Stimulated activated CD8-positive, alpha-beta memory T cell treated with anti-CD3 and anti-CD28 coated beads, Interleukin-12 subunit alpha, Interleukin-12 subunit beta, amount 100 ng/mL, for 4 hours (primary cell): ENCODE data around the gene PEX1.
"Not testable (repeated sequence)": the region's sequence is repeated elsewhere in the genome, so short reads cannot be mapped to it uniquely, and the experiment has no call there.

Source experiments
- DNase-seq: peaks from one replicate; pipeline ENCODE4 v3.0.0-alpha.2; 2020; ENCODE audit warnings: low read depth

The PEX1 gene

DNA sequence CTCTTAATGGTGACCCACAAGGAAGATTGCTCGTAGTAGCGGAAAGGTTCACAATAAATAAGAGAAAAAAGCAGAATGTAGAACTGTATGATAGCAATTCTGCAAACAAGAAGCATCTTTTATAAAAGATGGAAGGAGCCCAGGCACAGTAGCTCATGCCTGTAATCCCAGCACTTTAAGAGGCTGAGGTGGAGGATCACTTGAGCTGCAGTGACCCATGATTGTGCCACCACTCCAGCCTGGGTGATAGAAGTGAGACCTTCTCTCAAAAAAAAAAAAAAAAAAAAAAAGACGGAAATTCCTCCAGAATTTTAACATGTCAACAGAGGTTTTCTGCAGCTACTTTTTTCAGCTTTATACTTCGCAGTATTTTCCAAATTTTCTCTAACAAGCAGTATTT is 67.8 kb downstream of the PEX1 start:
- DNase-seq, result no peak

DNA sequence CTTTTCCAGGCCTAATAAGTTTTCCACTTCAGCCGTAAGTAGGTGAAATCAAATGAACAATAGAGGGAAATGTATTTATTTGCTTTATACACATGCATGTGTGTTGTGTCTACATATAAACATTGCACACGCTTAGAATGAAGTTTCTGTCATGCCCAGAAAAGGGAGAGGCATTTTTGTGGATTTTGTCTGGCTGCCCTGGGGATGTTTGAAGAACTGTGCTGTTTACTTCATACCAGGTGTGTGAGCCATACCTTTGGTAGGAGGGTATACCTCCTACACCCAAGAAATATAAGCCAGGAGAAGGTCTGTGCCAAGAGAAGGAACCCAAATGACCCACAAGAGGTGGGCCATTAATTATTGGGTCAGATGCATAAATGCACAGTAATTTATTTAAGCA is 68.2 kb downstream of the PEX1 start:
- DNase-seq, result no peak

DNA sequence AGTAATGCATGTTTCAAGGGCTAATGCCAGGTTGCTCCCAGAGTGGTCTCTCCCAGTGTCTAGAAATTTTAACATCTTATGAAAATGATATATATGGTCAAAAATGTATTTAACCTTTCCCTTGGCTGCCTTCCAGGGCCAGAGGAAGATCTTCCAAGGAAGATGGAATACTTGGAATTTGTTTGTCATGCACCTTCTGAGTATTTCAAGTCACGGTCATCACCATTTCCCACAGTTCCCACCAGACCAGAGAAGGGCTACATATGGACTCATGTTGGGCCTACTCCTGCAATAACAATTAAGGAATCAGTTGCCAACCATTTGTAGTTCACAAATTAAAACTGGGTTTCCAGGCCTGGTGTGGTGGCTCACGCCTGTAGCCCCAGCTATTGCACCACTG is 72.1 kb downstream of the PEX1 start:
- DNase-seq, result no peak

DNA sequence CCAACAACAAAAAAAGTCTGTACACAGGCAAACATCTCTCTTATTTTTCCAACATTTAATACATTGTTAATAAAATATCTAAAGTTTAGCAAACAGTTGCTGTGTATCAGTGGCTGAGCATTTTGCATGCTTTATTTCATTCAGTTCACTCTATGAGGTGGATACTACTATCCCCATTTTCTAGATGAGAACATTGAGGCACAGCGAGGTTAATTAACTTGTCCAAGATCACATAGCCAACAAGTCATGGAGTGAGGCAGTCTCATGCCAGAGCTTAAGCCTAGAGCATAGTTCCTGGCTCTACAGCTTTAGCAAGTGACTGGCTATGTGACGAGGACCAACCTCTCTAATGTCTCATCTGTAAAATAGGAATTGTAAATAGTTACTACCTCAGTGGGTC is 76.7 kb downstream of the PEX1 start:
- no peak for DNase-seq

DNA sequence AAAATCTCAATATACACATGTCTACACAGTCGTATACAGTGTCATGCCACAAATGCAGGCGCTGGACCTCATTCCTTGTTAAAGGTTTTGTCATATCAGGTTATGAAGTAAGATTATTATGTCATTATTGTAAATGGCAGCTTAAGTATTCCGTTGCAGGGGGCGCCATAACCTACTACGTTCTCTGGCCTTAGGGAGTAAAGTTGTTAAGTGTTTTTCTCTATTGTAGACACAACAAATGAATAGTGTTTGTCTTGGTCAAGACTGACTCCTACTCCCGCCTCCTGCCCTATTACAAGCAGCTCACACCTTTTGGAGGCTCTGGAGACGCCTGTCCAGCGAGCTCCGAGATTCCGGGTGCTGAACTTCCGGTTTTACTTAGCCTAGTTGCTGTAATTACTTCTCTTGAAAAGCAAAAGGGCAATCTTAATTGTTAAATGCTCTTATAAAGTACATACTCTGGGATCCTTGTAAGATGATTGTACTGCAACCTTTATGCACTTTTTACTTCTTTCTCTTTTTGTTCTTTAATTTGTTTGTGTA is 80.0 kb downstream of the PEX1 start:
- DNase-seq, result peak; percentile 19

DNA sequence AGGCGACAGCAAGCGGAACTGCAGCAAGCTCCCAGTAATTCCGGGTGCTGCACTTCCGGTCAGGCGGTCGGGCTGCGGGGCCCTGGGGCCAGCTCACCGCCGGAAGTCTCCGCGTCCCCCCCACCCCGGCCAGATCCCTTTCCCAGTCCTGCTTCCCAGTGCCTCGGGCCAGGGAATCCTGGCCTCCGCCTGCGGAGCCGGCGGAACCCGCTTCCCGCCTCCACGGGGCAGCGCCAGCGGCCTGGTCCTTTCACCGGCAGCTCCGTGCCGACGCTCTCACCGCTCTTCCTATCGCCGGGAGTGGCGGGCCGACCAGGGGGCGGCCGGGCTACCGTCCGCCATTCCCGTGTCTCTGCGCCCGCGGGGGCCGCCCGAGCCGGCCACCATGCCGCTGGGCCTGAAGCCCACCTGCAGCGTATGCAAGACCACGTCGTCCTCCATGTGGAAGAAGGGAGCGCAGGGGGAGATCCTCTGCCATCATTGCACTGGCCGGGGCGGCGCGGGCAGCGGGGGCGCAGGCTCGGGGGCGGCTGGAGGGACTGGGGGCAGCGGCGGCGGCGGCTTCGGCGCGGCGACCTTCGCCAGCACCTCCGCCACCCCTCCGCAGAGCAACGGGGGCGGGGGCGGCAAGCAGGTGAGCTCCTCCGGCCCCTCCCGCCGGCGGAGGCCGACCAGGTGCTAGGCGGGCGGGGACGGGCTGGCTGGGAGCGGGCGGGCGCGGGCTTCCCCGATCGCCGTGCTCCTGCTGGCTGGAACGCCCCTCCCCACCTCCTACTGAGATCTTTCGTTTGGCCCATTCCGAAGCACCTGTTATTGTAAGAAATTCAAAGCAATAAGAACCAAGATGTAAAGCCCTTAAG is 80.7 kb downstream of the PEX1 start, which contains the start of gene GATAD1:
TSS of gene GATAD1 (plus strand) at position 138 of the 860 bp plus-strand sequence. CDS start at position 386, 248 bp downstream.
- peak; percentile 62 for DNase-seq

DNA sequence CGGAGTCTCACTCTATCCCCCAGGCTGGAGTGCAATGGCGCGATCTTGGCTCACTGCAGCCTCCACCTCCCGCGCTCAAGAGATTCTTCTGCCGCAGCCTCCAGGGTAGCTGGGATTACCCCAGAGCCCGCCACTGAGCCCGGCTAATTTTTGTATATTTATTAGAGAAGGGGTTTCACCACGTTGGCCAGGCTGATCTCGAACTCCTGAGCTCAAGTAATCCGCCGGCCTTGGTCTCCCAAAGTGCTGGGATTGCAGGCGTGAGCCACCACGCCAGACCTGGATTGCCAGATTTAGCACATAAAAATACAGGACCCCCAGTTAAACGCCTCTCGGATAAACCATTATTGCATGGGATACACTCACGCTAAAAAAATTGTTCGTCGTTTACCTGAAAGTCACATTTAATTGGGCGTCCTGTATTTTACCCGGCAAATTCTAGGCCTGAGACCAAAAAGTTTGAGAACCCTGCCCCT is 81.4 kb downstream of the PEX1 start:
- DNase-seq, result no peak

DNA sequence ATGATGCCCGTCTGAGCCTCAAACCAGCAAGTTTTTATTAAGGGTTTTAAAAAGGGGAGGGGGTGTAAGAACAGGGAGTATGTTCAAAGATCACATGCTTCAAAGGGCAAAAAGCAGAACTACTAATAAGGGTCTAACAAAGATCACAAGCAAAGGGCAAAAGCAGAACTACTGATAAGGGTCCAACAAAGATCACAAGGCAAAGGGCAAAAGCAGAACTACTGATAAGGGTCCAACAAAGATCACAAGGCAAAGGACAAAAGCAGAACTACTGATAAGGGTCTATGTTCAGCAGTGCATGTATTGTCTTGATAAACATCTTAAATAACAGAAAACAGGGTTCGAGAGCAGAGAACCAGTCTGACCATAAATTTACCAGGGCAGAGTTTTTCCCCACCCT is 85.6 kb downstream of the PEX1 start:
- not testable (repeated sequence) for DNase-seq

DNA sequence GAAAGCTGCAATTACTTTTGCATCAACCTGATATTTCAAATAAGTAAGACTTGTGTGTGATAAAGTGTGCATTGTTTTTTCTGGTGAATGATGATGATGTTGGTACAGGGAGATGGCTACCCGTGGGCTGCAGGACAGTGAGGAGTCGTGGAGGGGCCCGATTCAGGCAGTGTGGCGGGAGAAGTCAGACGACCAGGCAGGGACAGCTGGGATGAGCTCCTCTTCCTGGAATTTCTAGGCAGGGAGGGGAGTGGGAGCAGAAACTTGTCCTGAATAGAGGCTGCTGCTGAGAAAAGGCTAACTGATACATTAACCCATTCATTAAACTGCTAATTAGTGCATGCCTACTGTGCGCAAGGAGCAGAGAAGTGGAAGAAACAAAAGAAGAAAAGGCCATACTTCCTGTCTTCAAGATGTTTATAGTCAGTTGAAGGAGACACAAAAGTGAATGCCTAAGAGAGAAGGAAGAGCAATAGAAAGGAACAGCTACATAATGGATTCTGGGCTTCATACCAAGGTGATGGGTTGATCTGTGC is 90.3 kb downstream of the PEX1 start:
- DNase-seq, result no peak
